ENCODE results near the gene MAPK11. TPM values are rescaled to one million over a fixed set of nuclear protein-coding genes. Genes with fewer than 3 reads are reported as not detected.

The MAPK11 gene
- total and polyA plus RNA-seq, 2 experiments from 2014 or later, result 0.12 to 0.63 TPM

- H3K4me1 ChIP-seq (ENCODE audit: low read depth), result no peaks in the 10 kb centered on the region
- H3K27me3 ChIP-seq, result no peaks in the 10 kb centered on the region
- peaks cover 58% of the 10 kb centered on the region for H3K36me3 ChIP-seq
- no peak for TF ChIP-seq CTCF (IDR thresholded peaks at IDR 0.05; ENCODE audit: low read depth, low read length)
- no peak for DNase-seq (ENCODE audit: low read depth in 1 of 2, low spot score in 1 of 2)
- H3K9me3 ChIP-seq (ENCODE audit: low read depth), result no peaks in the 10 kb centered on the region
- H3K4me3 ChIP-seq, result no peak overlapping the region
- H3K27ac ChIP-seq, result no peak overlapping the region
These were observed 11.2 kb upstream of the MAPK11 start for GRCh38 chr22:50281384-50281760.

GRCh38 chr22:50280708-50281383 is 10.7 kb upstream of the MAPK11 start:
- peaks cover 53% of the 10 kb centered on the region for H3K36me3 ChIP-seq
- DNase-seq (ENCODE audit: low read depth in 1 of 2, low spot score in 1 of 2), result no peak
- TF ChIP-seq CTCF (IDR thresholded peaks at IDR 0.05; ENCODE audit: low read depth, low read length), result no peak

GRCh38 chr22:50280022-50280707 is 10.0 kb upstream of the MAPK11 start:
- no peaks in the 10 kb centered on the region for H3K4me1 ChIP-seq (ENCODE audit: low read depth)
- H3K9me3 ChIP-seq (ENCODE audit: low read depth), result no peaks in the 10 kb centered on the region
- no peak for TF ChIP-seq CTCF (IDR thresholded peaks at IDR 0.05; ENCODE audit: low read depth, low read length)
- no peak overlapping the region for H3K27ac ChIP-seq
- peaks cover 51% of the 10 kb centered on the region for H3K36me3 ChIP-seq
- H3K4me3 ChIP-seq, result no peak overlapping the region
- no peaks in the 10 kb centered on the region for H3K27me3 ChIP-seq
- DNase-seq (ENCODE audit: low read depth in 1 of 2, low spot score in 1 of 2), result no peak

More at GRCh38 chr22:50280708-50281383, 10.7 kb upstream of the MAPK11 start:
- no peak overlapping the region for H3K27ac ChIP-seq
- no peaks in the 10 kb centered on the region for H3K4me1 ChIP-seq (ENCODE audit: low read depth)
- no peaks in the 10 kb centered on the region for H3K9me3 ChIP-seq (ENCODE audit: low read depth)
- no peaks in the 10 kb centered on the region for H3K27me3 ChIP-seq
- no peak overlapping the region for H3K4me3 ChIP-seq

GRCh38 chr22:50278956-50279619 is 8.9 kb upstream of the MAPK11 start:
- Histone ChIP-seq H3K4me1 (ENCODE audit: low read depth) (peaks cover 1% of the 10 kb centered on the region), H3K36me3 (peaks cover 51% of the 10 kb centered on the region), H3K4me3 (no peak overlapping the region), H3K27ac (no peak overlapping the region), H3K27me3 (no peaks in the 10 kb centered on the region), H3K9me3 (ENCODE audit: low read depth) (no peaks in the 10 kb centered on the region)
- no peak for TF ChIP-seq CTCF (IDR thresholded peaks at IDR 0.05; ENCODE audit: low read depth, low read length)
- DNase-seq (ENCODE audit: low read depth in 1 of 2, low spot score in 1 of 2), result no peak

- DNase-seq (ENCODE audit: low read depth in 1 of 2, low spot score in 1 of 2), result no peak
- Histone ChIP-seq H3K27me3 (no peaks in the 10 kb centered on the region), H3K27ac (no peak overlapping the region), H3K9me3 (ENCODE audit: low read depth) (no peaks in the 10 kb centered on the region), H3K36me3 (peaks cover 49% of the 10 kb centered on the region), H3K4me1 (ENCODE audit: low read depth) (peaks cover 2% of the 10 kb centered on the region), H3K4me3 (no peak overlapping the region)
- no peak for TF ChIP-seq CTCF (IDR thresholded peaks at IDR 0.05; ENCODE audit: low read depth, low read length)
These were observed 8.3 kb upstream of the MAPK11 start for GRCh38 chr22:50278461-50278860.

All from cardiac muscle cell (in vitro differentiated cells and primary cell).